Fibroblast of villous mesenchyme (primary cell): ENCODE results near the gene TAMALIN. TPM values are rescaled to one million over a fixed set of nuclear protein-coding genes. Genes with fewer than 3 reads are reported as not detected.

Source experiments
- DNase-seq: peaks from one replicate; pipeline ENCODE4 v3.0.0-alpha.2; 2010; ENCODE audit warnings: low read depth
- H3K4me3 ChIP-seq: 2 replicates; pipeline ENCODE4 v1.5.1; 2011; ENCODE audit warnings: low read depth, mild to moderate bottlenecking, low read length
- CTCF ChIP-seq: IDR thresholded peaks from 2 replicates; pipeline ENCODE4 v1.5.1; 2012; ENCODE audit warnings: low read depth, mild to moderate bottlenecking, low read length; ENCODE audit not compliant: insufficient read depth
- total RNA-seq: library from RNA; depleted of rRNA; stranded (reverse); fragments of >200 nt; gene quantifications from 2 replicates; pipeline ENCODE4 v1.2.3, GENCODE V29; 2012

TAMALIN gene
- 2.2 and 7.7 TPM in 2 replicates for total RNA-seq

GRCh38 chr12:52006726-52007157, at the start of gene TAMALIN:
TAMALIN (plus strand) TSS chr12:52006946; CDS start chr12:52007020, 74 bp downstream.
- TF ChIP-seq CTCF: no peak
- peak within 1 kb of the TSS; percentile 77 for H3K4me3 ChIP-seq
- peak; percentile 65 for DNase-seq

- H3K4me3 ChIP-seq: no peak overlapping the region
- no peak for TF ChIP-seq CTCF
- DNase-seq: no peak
These were observed 48.2 kb upstream of the TAMALIN start for GRCh38 chr12:51958542-51958941.

GRCh38 chr12:51959211-51959610, 47.5 kb upstream of the TAMALIN start:
- peak; percentile 59 for DNase-seq
- no peak for TF ChIP-seq CTCF
- no peak overlapping the region for H3K4me3 ChIP-seq

GRCh38 chr12:51959921-51960320, 46.8 kb upstream of the TAMALIN start:
- no peak for DNase-seq
- H3K4me3 ChIP-seq: no peak overlapping the region
- no peak for TF ChIP-seq CTCF

GRCh38 chr12:51960488-51960887, 46.3 kb upstream of the TAMALIN start:
- no peak for DNase-seq
- H3K4me3 ChIP-seq: no peak overlapping the region
- no peak for TF ChIP-seq CTCF

- TF ChIP-seq CTCF: no peak
- no peak for DNase-seq
- H3K4me3 ChIP-seq: no peak overlapping the region
These were observed 45.9 kb upstream of the TAMALIN start for GRCh38 chr12:51960890-51961289.

- no peak for DNase-seq
- H3K4me3 ChIP-seq: no peak overlapping the region
- TF ChIP-seq CTCF: no peak
These were observed 44.9 kb upstream of the TAMALIN start for GRCh38 chr12:51961834-51962233.
